GM21528 (cell line): ENCODE data around the gene MTA1.

Experiments used
- ATAC-seq: cut with Tn5 transposase; IDR thresholded peaks from one replicate; pipeline ENCODE4 v1.9.1; 2021; ENCODE audit warnings: mild to moderate bottlenecking, moderate library complexity; ENCODE audit not compliant: unreplicated experiment, low FRiP score

MTA1 gene

GRCh38 chr14:105421723-105422615 lies 2.3 kb downstream of the MTA1 start:
- no peak for ATAC-seq

GRCh38 chr14:105422695-105423487 lies 3.3 kb downstream of the MTA1 start:
- ATAC-seq: no peak

- ATAC-seq: no peak
Observed at GRCh38 chr14:105423488-105424195, 4.0 kb downstream of the MTA1 start.

- ATAC-seq: no peak
Observed at GRCh38 chr14:105424861-105425260, 5.2 kb downstream of the MTA1 start.

GRCh38 chr14:105425823-105426247 lies 6.2 kb downstream of the MTA1 start:
- no peak for ATAC-seq

- no peak for ATAC-seq
Observed at GRCh38 chr14:105426416-105427130, 6.9 kb downstream of the MTA1 start.

GRCh38 chr14:105427412-105427811 lies 7.8 kb downstream of the MTA1 start:
- no peak for ATAC-seq

- no peak for ATAC-seq
Observed at GRCh38 chr14:105427936-105428485, 8.4 kb downstream of the MTA1 start.

GRCh38 chr14:105430042-105430441 lies 10.4 kb downstream of the MTA1 start:
- no peak for ATAC-seq

GRCh38 chr14:105430565-105430964 lies 10.9 kb downstream of the MTA1 start:
- ATAC-seq: no peak

- no peak for ATAC-seq
Observed at GRCh38 chr14:105431256-105431655, 11.6 kb downstream of the MTA1 start.

GRCh38 chr14:105432657-105433056 lies 13.0 kb downstream of the MTA1 start:
- no peak for ATAC-seq

- no peak for ATAC-seq
Observed at GRCh38 chr14:105433161-105433605, 13.6 kb downstream of the MTA1 start.

- ATAC-seq: no peak
Observed at GRCh38 chr14:105436402-105436801, 16.8 kb downstream of the MTA1 start.

GRCh38 chr14:105436891-105437722 lies 17.5 kb downstream of the MTA1 start:
- ATAC-seq: no peak

- ATAC-seq: no peak
Observed at GRCh38 chr14:105437723-105438500, 18.3 kb downstream of the MTA1 start.

GRCh38 chr14:105439179-105439578 lies 19.6 kb downstream of the MTA1 start:
- no peak for ATAC-seq
